GM21526 (cell line): ENCODE data around the gene HTT.

Experiments
- ATAC-seq: cut with Tn5 transposase; IDR thresholded peaks from one replicate; pipeline ENCODE4 v1.9.1; 2021; ENCODE audit warnings: moderate library complexity; ENCODE audit not compliant: unreplicated experiment, low FRiP score

The HTT gene

DNA sequence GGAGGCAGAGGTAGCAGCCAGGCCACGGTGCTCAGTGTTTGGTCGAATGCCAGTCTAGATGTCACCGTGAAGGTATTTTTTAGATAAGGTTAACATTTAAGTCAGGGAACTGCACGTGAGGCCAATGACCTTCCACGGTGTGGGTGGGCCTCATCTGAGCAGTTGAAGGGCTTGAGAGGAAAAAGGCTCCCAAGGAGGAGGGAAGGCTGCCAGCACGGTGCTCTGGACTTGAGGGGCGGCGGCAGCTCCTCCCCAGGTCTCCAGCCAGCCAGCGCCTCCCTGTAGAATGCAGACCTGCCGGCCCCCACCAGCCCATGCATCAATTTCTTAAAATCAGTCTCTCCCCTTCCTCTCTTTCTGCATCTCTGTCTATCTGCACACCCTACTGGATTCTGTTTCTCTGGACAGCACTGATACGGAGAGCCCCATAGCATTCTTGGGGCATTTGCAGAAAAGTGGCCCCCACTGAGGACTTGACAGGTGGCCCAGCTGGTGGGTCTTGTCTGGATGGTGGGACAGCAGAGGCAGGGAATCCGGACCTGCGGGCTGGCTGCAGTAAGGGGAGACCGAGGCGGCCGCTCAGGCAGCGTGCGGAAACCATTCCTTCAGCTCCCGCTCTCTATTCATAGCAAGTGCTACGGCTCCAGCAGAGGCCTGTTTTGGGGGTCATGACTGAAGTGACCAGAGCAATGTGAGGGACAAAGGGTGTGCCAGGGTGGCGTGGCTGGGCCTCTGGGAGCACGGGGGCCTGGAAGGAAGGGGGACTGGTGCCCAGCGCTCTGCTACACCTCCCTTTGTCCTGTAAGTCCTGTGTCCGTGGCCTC, 210.5 kb downstream of the HTT start:
- no peak for ATAC-seq

DNA sequence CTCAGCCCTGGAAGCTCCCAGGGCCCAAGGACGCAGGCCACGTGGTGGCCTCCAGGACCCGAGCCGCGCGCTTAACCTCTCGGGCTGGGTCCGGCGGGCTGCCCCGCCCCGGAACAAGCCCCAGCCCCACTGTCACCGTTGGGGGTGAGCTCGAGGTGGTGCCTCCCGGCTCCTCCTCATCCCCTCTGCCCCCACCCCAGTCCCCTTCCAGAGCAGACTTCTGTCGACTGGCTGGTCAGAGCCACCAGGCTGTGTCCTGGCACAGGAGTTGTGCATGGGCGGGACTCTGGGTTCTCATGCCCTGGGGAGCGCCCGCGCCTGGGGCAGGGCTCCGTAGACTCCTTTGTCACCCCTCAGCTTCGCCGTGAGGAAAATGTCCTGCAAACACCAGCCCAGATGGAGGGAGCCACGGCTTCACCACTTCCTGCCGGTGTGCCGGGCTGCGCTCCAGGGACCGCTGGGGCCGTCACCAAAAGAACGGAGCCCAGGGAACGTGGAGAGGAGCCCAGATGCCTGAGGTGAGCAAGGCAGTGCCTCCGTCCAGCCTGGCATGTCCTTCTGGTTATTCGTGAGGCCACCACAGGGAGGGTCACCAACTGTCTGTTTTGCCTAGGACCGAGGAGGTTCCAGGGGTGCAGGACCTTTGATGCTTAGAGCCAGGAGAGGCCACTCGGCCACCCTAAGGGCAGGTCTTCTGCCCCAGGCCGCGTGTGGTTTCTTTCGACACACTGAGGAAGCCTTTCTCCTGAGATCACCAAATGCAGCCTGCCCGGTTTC, 211.3 kb downstream of the HTT start:
- peak; percentile 71 for ATAC-seq

DNA sequence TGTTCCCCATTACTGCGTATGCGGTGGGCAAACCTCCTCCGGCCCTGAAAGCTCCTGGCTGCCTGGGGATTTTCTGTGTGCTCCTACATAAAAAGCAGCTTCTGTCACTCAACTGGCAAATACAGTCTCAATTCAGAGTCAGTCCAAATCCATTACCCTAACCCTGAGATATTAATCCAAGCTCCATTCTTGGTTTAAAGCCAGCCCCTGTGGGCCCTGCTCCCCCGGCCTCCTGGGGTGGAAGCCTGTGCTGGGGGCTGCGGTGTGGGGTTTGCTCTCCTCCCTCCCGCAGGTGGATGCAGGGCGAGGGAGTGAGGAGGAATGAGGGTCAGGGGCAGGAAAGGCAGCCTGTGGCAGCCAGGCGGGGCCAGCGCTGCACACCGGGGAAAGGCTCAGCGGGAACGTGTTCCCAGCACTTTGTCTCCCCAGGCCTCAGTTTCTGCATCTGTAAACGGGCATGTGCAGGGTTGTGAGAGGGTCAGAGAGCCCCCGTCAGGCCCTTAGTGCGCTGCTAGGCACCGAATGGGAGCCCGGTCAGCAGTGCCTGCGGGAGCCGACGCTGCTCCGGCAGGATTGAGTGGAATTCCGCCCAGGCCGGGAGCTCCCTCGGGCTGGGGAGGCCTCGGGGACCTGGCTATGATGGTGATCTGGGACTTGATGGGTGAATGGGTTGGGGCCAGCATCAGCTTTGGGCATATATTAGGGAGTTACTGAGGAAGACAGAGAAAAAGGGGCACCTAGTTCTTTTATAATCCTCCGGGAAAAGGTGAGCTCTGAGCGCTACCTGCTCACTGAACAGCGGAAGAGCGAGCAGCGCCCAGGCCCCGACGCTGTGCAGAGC, 212.1 kb downstream of the HTT start:
- peak; percentile 11 for ATAC-seq

DNA sequence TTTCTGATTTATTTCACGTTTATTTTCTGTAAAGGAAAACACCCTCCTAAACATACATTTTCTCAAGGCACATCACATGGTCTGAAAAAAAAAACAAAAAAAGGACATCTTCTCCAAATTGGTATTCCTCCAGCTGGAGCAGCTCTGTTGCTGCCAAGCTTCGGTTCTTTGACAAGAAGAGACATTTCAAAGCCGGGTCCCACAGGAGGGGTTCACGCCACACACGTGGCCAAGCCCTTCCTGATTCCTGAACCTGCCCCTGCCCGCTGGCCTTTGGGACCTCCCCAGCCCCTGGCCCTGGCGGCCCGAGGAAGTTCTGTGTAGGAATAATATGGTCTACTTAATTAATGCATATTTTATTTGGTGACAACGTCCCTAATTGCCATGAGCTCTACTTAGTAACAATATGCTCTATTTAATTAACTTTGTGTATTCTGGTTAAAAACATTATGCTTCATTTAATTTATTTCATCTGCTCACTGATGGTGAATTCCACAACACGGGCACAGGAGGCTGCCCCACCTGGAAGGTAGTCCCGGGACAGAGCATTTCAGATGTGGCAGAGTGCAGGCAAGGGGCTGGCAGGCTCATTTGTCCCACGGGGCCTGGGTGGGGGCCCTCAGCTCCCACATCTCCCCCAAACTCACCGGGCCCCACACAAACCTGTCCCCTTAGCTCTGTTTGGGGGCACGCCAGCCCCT, 212.9 kb downstream of the HTT start:
- ATAC-seq, result no peak

DNA sequence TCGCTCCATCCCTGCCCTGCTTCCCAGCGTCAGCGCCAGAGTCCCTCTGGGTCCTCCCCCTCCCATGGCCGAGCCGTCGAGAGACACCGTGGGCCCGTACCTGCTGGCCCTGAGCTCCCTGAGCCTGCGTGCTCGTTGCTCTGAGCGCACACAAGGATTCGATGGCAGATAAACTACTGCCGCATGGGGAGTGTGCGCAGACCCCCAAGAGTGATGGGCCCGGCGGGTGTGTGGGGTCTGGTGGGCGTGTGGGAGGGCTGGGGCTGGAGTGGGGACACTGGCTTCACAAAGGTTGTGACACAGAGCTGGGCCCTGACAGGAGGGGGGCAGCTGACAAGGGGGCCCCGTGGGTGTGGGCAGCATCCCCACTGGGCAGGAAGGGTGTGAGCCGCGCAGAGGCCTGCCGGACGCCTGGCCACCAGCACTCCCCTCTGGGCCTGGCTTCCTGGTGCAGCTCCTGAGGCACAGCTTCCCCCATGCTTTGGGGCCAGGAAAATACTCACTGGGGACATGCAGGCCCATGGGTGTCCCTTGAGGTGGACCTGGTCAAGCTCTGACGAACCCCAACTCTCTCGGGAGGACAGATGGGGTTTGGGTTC, 213.6 kb downstream of the HTT start:
- no peak for ATAC-seq

DNA sequence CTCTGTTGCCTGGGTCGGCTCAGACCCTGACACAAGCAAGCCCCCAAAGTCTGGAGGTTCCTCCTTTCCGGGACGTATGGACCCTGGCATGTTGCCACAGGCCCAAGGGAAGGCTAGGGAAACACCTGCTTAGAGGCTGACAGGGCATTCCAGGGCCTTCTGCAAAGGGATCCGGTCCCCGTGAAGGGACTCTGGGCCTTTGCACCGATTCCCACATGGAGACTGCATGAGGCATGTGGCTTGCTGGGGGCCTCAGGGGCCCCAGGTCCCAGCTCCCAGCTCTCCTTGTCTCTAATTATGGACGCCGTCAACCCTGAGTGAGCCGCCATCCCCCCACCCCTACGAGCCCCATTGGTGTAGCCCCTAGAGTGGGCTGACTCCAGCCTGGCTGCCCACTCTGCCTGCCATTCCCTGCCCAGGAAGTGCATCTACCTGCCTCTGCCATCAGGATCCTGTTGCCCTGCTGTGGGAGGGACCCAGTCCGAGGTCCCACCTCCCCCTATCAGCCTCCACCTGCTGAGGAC, 214.2 kb downstream of the HTT start:
- ATAC-seq, result no peak

DNA sequence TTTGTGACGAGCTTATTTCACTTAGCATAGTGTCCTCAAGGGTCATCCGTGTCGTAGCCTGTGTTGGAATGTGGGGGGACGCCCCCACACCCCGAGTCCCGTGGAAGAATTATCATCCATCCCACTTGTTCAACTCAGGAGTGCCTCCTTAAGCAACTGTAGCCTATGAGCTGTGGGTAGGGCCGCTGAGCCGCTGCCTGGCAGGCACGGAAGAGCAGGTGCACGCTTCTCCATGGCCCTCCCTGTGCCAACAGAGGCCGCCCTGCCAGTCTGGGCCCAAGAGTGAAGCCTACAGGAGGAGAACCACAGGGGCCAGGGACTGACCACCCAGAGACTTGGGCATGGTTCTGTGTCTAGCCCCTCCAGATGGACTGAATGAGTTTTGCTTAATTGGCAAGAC, 216.0 kb downstream of the HTT start:
- no peak for ATAC-seq

DNA sequence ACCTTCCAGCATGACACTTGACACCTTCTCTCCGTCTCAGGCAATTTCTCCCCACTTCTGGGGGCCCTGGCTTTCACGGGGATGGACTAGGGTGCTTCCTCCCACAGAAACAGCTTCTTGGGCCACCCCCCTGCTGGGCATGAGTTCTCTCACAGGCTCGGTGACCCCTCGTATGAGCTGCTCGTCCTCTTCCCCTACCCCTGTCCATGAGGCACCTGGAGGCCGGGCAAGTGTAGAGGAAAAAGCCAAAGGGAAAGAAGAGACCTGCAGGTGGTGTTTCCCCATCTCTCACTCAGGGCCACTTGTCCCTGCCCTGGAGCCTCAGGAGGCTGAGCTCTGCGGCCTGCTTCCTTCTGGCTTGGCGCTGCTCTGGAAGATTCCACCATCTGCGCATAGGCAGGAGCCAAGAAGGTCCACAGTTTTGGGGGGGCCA, 216.4 kb downstream of the HTT start:
- no peak for ATAC-seq

DNA sequence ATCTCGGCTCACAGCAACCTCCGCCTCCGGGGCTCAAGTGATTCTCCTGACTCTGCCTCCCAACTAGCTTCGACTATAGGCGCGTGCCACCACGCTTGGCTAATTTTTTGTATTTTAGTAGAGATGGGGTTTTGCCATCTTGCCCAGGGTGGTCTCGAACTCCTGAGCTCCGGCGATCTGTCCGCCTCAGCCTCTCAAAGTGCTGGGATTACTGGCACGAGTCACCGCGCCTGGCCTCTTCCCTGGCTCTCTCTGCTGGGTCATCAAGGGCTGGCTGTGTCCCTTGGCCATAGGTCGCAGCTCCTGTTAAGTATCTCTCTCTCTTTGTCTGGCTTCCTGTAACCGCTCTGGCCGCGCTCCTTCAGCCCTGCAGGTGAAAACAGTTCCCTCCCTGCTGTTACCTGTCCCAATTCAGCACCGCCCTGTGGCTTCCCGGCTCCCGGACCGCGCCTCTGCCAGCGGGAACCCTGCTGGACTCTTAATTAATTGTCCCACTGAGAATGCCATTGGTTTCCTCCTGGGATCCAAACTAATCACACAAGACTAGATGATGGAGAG, 217.0 kb downstream of the HTT start:
- ATAC-seq, result no peak

DNA sequence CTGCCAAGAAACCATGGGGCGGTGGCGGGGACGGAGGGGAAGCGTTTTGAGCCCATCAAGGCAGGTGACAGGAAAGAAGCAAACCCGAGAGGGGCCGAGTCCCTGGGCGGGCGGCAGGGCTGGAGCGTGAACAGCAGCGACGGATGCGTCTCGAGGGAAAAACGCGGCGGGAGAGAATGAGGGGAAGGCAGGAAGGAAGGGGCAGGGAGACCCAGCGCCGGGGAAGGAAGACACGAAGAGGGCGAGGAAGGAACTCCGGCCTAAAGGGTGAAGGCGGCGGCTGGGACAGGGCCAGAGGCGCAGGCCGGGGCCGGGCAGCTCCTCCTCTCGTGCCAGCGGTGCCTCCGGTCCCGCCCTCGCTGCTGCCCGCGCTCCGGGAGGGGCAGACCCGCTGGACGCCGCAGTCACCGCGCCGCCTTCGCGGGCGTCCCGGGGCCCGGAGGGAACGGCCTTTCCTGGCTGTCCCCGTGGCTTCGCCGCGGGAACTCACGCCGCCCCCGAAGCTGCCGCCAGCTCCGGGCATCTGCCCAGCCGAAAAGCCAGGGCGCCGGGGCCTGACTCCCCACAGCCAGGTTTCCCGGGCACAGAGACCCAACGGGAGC, 217.6 kb downstream of the HTT start:
- ATAC-seq, result no peak

DNA sequence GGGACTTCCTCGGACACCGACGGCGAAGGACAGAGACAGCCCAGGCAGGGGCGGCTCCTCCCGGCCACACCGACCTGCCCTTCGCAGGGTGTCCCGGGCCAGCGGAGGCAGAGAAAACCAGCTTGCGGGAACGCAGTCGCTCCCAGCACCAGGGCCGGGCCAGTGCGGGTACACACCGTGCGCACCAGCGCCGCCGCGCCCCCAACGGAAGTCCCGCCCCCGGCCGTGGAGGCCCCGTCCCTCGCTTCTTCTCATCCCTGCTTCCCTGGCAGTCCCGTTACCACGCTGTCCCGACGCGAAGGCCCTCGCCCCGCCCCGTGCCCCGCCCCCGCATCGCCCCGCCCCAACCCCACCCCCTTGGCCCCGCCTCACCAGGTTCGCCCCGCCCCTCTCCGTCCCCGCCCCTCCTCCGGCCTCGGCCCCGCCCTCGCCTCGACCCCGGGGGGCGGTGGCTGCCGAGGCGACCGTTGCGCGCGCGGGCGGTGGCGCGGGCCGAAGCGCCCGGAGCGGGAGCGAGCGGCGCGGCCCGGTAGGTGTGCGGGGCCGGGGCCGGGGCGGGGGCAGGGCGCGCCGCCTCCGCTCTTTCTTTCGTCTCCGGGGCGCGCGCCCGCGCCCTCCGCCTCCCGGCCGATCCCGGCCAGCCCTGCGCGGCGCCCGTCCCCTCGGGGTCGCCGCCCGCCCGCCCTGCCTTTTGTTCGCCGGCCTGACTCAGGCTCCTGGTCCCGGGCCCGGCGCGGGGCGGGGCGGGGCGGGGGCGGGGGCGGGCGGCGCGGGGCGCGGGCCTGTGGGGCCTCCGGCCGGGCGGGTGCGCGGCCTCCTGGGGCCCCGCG, 218.3 kb downstream of the HTT start, which contains the start of gene RGS12:
RGS12 (plus strand) TSS at position 451 of the 830 bp plus-strand sequence. CDS start 23,150 bp downstream, outside the sequence.
- ATAC-seq, result peak; percentile 80
